HT-29 (cell line): ENCODE data around the gene H2BK1. TPM values are rescaled to one million over a fixed set of nuclear protein-coding genes. Genes with fewer than 3 reads are reported as not detected.

ENCODE experiments used
- DNase-seq: peaks from one replicate; pipeline ENCODE4 v3.0.0-alpha.2; 2015; ENCODE audit warnings: low spot score
- total RNA-seq: library from RNA; depleted of rRNA; stranded (reverse); fragments of >200 nt; shearing (Covaris generic); gene quantifications from 2 replicates; pipeline ENCODE4 v1.2.3, GENCODE V29; 2014

H2BK1 gene
- total RNA-seq, 1 experiment from 2014 or later = not detected

DNA sequence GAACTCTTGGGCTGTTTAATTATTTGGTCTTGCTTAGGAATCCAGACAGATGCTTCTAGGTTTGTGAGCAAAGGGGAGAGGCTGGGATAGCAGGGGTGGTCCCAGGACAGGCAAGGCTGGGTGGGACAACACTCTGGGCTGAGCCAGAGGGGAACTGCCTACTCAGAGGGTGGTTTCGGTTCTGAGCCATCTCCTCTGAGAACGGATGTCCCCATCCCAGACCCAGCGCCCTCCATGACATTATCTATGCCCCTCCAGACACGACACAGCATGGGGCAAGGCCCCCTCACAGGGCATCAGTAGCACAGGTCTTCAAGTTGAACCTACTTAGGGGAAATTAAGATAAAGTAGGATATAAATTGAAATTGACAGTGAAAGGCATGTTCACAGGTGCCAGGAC is 30.3 kb downstream of the H2BK1 start:
- DNase-seq = no peak

DNA sequence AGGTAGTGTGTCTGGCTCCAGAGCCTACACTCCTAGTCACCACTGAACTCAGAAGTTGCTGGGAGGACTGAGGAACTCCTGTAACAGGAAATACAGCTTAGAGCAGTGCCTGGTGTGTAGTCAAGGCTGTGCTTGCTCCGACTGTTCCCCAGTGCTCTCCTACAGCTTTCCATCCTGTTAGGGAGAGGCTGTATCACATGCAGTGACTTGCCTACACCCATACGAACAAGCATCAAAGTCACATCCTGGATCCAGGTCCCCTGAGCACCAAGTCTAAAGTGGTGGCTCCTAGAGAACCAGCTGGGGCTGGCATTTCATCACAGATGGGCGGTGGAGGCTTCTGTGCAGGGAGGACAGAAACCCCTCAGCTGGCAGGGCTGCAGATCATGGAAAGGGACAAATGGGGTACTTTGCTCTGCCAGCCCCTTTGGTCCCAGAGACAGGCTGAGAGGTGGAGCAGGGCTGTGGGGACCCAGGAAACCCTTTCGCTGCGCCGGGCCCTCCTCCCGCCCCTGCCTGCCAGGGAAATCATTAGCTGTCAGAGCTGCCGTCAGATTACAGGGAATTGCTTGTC is 30.9 kb downstream of the H2BK1 start:
- DNase-seq = no peak

DNA sequence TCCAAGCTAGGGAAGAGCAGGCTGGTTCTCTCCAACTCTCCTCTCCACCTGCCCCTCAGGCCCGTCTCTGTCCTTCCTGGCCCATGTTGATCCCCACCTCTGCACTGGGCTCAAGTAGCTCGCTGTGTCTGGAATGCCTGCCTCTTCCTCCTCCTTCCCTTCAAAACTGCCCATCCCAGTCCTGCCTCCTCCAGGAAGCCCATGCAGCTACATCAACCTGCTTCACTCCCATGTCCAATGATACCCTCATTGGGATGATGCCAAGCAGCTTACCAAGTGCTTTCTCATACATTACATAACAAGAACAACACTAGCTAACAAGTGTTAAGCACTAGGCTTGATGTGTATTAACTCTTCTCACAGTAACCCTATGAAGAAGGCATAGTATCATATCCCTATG is 31.5 kb downstream of the H2BK1 start:
- DNase-seq = no peak

GRCh38 chr7:151178236-151178635 is 32.1 kb downstream of the H2BK1 start:
- no peak for DNase-seq

GRCh38 chr7:151177310-151177709 is 33.0 kb downstream of the H2BK1 start:
- DNase-seq = no peak

- DNase-seq = no peak
Observed at GRCh38 chr7:151176401-151176800, 33.9 kb downstream of the H2BK1 start.

- DNase-seq = no peak
Observed at GRCh38 chr7:151175793-151176311, 34.4 kb downstream of the H2BK1 start.

GRCh38 chr7:151175047-151175792 is 35.1 kb downstream of the H2BK1 start:
- DNase-seq = no peak

DNA sequence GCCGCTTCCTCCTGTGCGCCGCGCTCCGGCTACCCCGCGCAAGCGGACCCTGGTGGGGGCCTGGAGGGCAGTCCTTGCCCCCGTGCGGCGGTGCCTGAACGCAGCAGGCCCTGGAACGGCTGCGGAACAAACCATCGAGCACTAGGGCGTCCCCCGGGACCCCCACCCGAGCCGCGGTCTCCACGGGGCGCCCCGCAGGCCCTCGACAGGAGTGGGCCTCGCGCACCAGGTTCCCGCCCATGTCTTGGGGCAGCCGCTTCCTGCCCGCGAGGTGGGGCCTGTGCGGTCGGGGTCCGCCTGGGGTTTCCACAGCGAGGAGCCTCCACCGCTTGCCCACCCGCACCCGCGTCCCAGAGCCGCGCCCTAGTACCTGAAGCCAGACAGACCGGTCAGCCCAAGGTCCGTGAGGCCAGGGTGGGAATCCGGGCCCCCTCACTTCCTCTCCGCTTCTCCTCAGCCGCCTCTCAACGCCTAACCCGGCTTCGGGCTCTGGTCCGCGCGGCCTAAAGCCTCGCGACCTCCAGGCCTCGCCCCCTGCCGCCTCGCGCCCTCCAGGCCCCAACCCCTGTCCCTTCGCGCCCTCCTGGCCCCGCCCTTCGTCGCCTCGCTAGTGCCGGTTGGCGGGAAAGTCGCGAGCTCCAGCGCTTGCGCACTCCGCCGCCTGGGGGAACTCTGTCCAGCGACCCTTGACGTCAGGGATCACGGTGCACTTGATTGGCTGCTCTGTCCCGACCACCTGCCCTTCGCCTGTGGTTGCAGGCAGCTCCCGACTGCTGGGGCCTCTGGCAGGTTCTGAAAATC is 35.8 kb downstream of the H2BK1 start:
- no peak for DNase-seq

DNA sequence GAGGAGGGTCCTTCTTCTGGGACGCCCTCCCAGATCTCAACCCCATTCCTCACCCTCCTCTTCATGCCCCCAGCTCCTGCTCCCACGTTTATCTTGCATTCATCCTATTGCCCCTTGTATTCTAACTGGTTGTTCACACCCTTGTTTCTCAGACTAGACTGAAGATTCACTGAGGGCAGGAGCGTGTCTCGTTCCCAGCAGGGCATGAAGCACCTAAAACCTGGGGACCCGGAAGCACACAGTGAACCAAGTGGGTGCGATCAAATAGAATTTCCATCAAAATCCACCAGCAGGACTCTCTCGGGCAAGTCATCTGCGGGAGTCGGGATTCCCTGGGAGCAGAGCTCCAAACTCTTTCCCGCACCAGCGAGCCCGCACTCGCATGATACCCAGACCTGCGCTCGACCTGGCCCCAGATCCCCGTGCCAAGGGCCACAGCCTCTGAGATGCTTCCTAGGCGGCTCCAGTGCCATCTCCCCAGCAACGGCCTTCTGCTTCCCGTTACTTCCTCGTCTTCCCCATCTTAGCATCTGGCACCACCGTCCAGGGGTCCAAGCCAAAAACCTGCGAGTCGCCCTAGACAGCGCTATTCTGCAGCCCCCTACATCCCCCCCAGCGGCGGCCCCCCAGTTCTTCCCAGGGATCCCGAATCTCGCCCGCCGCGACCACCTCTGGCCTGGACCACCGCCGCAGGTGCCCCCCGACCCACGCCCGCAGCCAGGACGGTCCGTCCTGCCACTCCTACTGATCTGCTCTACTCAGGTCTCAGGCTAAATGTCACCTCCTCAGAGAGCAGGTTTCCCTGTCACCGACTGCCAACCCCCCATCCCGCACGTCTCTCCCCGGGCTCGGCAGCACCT is 36.7 kb downstream of the H2BK1 start:
- no peak for DNase-seq

DNA sequence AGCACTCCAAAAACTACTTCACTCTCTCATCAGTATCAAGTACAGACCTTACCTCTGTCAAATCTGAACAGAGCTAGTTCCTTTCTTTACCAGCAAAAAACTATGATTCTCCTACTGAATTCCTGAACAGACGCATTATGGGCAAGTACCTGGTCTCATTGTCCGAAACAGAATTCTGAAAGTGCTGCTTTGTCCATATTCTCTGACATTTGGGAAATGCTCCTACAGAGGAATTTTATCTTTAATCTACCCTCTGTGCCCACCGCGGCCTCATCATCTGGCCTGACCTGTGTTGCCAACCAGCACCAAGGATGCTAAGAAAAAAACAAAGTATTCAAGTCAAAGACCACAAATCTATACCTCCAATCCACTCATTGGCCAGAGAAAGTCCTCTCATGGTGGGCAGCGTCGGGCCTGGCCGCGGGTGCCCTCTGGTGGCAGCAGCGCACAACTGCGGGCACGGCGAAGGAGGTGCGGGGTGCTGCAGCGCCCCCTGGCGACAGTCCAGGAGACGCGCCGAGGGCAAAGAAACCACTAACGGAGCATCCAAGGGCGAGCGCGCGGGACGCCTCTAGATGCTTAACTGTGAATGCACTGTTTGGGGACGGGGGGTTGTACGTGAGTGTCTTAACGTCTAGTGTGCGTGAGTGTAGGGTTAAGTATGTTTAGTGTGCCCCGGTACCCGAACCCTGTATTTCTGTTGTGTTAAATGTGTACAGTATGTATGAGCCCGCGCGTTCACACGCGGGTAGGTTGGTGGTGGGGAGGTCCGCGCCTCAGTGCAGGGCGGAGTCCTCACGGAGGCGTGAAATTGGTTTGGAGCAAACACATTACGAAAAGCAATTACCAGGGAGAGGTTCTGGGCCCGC is 37.8 kb downstream of the H2BK1 start:
- DNase-seq = peak; percentile 92

GRCh38 chr7:151168787-151169162 is 41.5 kb downstream of the H2BK1 start:
- no peak for DNase-seq

GRCh38 chr7:151168003-151168786 is 42.1 kb downstream of the H2BK1 start:
- peak; percentile 33 for DNase-seq

GRCh38 chr7:151167197-151167961 is 42.9 kb downstream of the H2BK1 start, which contains the start of gene GBX1:
TSS of gene GBX1 (minus strand) at chr7:151167694. CDS start at chr7:151167548, 146 bp downstream.
- no peak for DNase-seq

- DNase-seq = no peak
Observed at GRCh38 chr7:151166629-151167196, 43.6 kb downstream of the H2BK1 start.

DNA sequence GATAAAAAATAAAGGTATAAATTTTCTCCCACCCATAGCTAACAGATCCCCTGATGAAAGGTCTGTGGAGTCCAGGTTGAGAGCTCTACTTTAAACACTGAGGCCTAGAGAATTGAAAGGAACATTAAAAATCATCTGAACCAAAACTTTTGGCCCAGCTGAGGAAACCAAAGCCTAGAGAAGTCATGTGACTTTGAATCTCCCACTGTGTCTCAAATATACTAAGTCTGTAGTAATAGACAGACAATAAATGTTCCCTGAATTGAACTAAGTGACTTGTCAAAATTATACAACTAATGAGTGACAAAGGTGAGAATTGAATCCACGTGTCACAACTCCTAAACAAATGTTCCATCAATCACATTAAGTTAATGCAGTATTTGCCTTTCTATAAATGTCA is 48.5 kb downstream of the H2BK1 start:
- DNase-seq = no peak
